Ishikawa (cell line): Measurements from ENCODE around the gene HBE1.

ENCODE experiments used
- CEBPB ChIP-seq: IDR thresholded peaks from 2 replicates; pipeline ENCODE4 v1.6.1; 2012
- CREB1 ChIP-seq: IDR thresholded peaks from 2 replicates; pipeline ENCODE4 v1.6.1; 2012; ENCODE audit warnings: low read depth
- EGR1 ChIP-seq: IDR thresholded peaks from 2 replicates; pipeline ENCODE4 v1.6.1; 2012
- EP300 ChIP-seq: IDR thresholded peaks from 2 replicates; pipeline ENCODE4 v1.6.1; 2012; ENCODE audit warnings: borderline replicate concordance
- FOXM1 ChIP-seq: IDR thresholded peaks from 2 replicates; pipeline ENCODE4 v1.6.1; 2012; ENCODE audit warnings: low read depth, borderline replicate concordance
- NFIC ChIP-seq: IDR thresholded peaks from 2 replicates; pipeline ENCODE4 v1.6.1; 2012
- RAD21 ChIP-seq: IDR thresholded peaks from 2 replicates; pipeline ENCODE4 v1.6.1; 2012; ENCODE audit warnings: low read depth
- TAF1 ChIP-seq: IDR thresholded peaks from 2 replicates; pipeline ENCODE4 v1.6.1; 2012; ENCODE audit warnings: low read depth, mild to moderate bottlenecking
- TCF12 ChIP-seq: IDR thresholded peaks from 2 replicates; pipeline ENCODE4 v1.6.1; 2012; ENCODE audit warnings: low read depth
- TEAD4 ChIP-seq: IDR thresholded peaks from 2 replicates; pipeline ENCODE4 v1.6.1; 2012
- YY1 ChIP-seq: IDR thresholded peaks from 2 replicates; pipeline ENCODE4 v1.6.1; 2012; ENCODE audit warnings: low read depth
- ZBTB7A ChIP-seq: IDR thresholded peaks from 2 replicates; pipeline ENCODE4 v1.6.1; 2012; ENCODE audit warnings: low read depth
- TF ChIP-seq, protein P1 (sequence below): IDR thresholded peaks from 2 replicates; pipeline ENCODE4 v1.6.1; 2012
- TF ChIP-seq, protein P2 (sequence below): IDR thresholded peaks from 2 replicates; pipeline ENCODE4 v1.6.1; 2012
- TF ChIP-seq, protein P3 (sequence below): IDR thresholded peaks from 2 replicates; pipeline ENCODE4 v1.6.1; 2012; ENCODE audit warnings: low read depth, mild to moderate bottlenecking

The HBE1 gene

DNA sequence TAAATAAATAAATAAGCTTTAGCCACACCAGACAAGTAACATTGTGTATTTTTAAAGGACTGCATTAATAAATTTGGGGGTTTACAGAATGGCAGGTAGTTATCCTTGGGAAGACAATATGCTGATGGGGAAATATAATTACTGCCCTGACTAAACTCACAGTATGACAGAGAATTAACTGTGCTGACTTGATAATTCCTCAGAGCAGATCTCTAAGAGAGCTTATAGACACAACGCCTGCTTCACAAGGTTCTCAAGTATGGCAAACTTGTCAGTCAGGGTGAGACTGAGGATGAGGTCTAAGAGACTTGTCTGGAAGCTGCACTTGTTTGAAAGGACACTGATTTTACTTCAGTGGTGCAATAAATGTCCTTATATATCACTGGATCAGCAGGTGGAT lies 28.7 kb upstream of the HBE1 start:
- TF ChIP-seq EP300 = no peak
- TF ChIP-seq TAF1 = no peak

DNA sequence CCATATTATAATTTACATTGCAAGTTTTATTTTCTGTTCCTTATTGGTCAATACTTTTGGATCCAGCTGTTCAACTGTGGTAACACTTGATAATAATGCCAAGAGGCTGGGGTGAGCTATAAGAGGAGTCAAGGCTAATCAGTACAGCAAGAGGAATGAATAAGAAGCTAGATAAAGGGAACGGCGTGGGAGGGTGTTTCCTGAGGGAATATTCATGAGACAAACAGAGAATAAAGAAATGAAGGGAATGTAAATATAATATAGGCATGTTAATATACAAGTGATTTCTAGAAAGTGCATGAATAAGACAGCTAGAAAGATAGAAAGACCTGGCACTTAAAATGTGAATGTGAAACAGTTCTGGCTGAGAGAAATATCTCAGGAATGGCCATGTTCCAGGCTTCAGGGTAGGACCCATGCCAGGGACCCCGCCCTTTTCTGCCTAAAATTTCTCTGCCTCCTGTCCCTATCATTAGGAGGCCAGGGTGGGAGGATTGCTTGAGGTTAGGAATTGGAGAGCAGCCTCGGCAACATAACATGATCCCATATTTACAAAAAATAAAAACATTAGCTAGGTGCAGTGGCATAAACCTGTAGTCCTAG lies 28.1 kb upstream of the HBE1 start:
- TF ChIP-seq TAF1 (no peak), ZBTB7A (no peak), YY1 (no peak), EP300 (no peak)
- TF ChIP-seq, protein P1, sequence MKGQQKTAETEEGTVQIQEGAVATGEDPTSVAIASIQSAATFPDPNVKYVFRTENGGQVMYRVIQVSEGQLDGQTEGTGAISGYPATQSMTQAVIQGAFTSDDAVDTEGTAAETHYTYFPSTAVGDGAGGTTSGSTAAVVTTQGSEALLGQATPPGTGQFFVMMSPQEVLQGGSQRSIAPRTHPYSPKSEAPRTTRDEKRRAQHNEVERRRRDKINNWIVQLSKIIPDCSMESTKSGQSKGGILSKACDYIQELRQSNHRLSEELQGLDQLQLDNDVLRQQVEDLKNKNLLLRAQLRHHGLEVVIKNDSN = no peak
- TF ChIP-seq, protein P2, sequence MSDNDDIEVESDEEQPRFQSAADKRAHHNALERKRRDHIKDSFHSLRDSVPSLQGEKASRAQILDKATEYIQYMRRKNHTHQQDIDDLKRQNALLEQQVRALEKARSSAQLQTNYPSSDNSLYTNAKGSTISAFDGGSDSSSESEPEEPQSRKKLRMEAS = no peak

DNA sequence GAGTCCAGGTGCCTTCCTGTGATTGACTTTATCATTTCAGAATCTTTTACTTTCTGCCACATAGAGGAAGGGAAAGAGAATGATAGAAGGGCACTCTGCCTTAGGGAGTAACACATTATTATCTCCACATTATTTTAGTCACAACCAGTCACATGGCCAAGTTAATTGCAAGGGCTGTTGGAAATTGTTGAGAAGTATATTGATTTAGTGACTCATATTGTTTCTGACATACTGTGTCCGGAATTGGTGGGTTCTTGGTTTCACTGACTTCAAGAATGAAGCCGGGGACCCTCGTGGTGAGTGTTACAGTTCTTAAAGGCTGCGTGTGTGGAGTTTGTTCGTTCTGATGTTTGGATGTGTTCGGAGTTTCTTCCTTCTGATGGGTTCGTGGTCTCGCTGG lies 23.3 kb upstream of the HBE1 start:
- no peak for TF ChIP-seq TCF12
- TF ChIP-seq, protein P1 = no peak

DNA sequence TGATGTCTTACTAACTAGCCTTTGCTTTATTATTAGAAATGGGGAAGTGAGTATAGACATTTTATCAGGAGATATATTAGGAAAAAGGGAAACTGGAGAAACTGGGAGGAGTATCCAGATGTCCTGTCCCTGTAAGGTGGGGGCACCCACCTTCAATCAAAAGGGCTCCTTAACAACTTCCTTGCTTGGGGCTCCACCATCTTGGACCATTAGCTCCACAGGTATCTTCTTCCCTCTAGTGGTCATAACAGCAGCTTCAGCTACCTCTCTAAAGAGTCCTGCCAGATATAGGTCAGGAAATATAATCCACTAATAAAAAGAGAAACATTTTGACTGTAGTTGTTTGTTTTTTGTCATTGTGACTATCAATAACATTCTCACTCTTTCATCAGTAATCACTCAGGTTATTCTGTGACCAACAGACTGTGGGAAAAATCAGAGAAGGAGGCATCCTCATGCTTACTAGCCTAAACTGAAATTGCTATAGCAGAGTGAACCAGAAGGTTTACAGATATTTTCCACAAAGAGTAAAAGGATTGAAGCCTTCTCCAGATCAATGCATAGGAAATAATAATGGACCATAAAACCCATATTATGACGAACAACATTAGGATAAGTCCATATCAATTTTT lies 21.6 kb upstream of the HBE1 start:
- TF ChIP-seq RAD21 (peak; percentile 53), YY1 (peak; percentile 55; the same call in 1 of the 2 replicates), CEBPB (no peak), CREB1 (no peak), EGR1 (no peak), TAF1 (no peak), NFIC (no peak)
- TF ChIP-seq, protein P3, sequence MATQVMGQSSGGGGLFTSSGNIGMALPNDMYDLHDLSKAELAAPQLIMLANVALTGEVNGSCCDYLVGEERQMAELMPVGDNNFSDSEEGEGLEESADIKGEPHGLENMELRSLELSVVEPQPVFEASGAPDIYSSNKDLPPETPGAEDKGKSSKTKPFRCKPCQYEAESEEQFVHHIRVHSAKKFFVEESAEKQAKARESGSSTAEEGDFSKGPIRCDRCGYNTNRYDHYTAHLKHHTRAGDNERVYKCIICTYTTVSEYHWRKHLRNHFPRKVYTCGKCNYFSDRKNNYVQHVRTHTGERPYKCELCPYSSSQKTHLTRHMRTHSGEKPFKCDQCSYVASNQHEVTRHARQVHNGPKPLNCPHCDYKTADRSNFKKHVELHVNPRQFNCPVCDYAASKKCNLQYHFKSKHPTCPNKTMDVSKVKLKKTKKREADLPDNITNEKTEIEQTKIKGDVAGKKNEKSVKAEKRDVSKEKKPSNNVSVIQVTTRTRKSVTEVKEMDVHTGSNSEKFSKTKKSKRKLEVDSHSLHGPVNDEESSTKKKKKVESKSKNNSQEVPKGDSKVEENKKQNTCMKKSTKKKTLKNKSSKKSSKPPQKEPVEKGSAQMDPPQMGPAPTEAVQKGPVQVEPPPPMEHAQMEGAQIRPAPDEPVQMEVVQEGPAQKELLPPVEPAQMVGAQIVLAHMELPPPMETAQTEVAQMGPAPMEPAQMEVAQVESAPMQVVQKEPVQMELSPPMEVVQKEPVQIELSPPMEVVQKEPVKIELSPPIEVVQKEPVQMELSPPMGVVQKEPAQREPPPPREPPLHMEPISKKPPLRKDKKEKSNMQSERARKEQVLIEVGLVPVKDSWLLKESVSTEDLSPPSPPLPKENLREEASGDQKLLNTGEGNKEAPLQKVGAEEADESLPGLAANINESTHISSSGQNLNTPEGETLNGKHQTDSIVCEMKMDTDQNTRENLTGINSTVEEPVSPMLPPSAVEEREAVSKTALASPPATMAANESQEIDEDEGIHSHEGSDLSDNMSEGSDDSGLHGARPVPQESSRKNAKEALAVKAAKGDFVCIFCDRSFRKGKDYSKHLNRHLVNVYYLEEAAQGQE = no peak
- TF ChIP-seq, protein P1 = no peak

DNA sequence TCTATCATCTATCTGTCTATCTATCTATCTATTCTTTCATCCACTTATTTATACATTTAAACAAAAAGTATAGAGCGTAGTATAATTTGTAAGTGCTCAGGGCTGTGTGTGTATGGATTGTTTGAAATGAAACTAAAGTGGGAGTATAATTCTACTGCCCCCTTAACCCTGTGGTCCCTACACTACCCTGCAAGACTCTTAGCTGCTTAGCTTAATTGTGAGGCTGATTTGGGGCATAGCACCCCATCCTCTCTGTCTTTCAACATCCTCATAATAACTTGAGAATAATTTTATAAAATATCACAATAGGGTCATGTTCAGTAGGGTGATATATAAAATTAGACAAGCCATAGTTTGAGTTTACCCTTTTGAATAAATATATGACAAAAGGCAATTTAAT lies 20.4 kb upstream of the HBE1 start:
- TF ChIP-seq, protein P2 = no peak
- no peak for TF ChIP-seq TAF1
- TF ChIP-seq, protein P3 = no peak
- no peak for TF ChIP-seq FOXM1
- TF ChIP-seq TCF12 = no peak
- TF ChIP-seq RAD21 = no peak

DNA sequence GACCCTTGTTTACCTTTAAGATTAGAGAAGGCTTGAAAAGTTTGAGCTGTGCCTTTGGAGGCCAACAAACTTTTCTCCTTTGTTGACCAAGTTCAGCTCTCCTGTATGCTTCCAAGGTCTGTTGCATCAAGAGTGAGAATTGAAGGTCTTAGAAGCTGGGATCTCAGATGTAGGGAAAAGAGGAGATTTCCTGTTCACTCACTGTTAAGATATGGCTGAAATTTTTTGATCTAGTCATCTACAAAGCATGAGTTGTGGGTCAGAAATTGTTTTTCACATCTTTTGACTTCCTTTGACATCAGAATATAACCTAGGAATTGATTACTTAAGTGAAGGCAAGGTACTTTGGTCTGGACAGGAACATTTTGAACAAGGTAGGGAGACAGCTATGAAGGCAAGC lies 20.0 kb upstream of the HBE1 start:
- TF ChIP-seq, protein P1 = no peak
- no peak for TF ChIP-seq FOXM1
- no peak for TF ChIP-seq TCF12
- no peak for TF ChIP-seq ZBTB7A
- no peak for TF ChIP-seq CEBPB
- TF ChIP-seq EP300 = no peak
- no peak for TF ChIP-seq CREB1
- TF ChIP-seq, protein P3 = no peak
- TF ChIP-seq TEAD4 = no peak
- TF ChIP-seq TAF1 = no peak
- no peak for TF ChIP-seq EGR1
- no peak for TF ChIP-seq RAD21
- no peak for TF ChIP-seq YY1
- TF ChIP-seq, protein P2 = no peak
- TF ChIP-seq NFIC = no peak
